ENCODE results near the gene PPEF1.

DNA sequence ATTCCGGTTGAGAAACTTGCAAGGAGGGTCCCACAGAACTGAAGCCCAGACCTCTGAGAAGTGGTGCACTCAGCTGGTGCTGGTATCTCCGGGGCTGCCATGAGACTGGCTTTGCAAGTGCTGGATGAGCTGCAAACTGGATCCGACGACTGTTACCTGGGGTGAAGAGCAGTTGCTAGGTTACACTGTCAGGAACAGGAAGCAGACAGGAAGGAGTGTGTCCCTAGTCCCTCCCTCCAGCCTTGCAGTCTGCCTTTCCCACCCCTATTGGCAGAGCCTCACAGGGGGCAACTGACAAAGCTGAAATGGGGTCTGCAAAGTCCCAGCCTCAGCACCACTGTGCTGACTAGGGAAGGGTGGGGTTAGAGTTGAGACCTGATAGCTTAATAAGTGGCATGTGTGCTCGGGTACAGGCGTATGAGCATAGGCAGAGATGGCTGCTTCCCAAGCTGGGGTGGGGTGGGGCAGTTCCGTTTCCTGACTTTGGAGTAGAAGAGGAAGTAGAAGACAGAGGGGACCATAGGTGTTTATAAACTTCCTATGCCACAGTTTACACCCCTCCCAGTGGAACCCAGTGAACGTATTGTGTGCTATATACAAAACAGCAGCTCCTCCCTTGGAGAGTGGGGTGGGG, 18.0 kb downstream of the PPEF1 start:
- TF ChIP-seq, protein P1, sequence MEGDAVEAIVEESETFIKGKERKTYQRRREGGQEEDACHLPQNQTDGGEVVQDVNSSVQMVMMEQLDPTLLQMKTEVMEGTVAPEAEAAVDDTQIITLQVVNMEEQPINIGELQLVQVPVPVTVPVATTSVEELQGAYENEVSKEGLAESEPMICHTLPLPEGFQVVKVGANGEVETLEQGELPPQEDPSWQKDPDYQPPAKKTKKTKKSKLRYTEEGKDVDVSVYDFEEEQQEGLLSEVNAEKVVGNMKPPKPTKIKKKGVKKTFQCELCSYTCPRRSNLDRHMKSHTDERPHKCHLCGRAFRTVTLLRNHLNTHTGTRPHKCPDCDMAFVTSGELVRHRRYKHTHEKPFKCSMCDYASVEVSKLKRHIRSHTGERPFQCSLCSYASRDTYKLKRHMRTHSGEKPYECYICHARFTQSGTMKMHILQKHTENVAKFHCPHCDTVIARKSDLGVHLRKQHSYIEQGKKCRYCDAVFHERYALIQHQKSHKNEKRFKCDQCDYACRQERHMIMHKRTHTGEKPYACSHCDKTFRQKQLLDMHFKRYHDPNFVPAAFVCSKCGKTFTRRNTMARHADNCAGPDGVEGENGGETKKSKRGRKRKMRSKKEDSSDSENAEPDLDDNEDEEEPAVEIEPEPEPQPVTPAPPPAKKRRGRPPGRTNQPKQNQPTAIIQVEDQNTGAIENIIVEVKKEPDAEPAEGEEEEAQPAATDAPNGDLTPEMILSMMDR (conservative IDR thresholded peaks at IDR 0.05 in 1 of 2, IDR thresholded peaks at IDR 0.05 in 1 of 2; ENCODE audit: low read depth in 1 of 2, low read length in 2 of 2), result no peak
- no peak for TF ChIP-seq EZH2 (IDR thresholded peaks at IDR 0.05; ENCODE audit: low read length, missing control alignments)

Measured in fibroblast of lung (primary cell).